Liver (tissue), 3 donors: ENCODE data around the gene GPR65.

Experiments
- ATF3 ChIP-seq: IDR thresholded peaks from 2 replicates; pipeline ENCODE4 v1.6.1; 2016; ENCODE audit warnings: antibody characterized with exemption
- EGR1 ChIP-seq, 2 donors: IDR thresholded peaks; 2 replicates each; pipeline ENCODE4 v1.6.1; 2016 to 2018; ENCODE audit warnings: antibody characterized with exemption in 2 of 2, low read depth in 2 of 2
- YY1 ChIP-seq: IDR thresholded peaks from 2 replicates; pipeline ENCODE4 v1.6.1; 2016; ENCODE audit warnings: antibody characterized with exemption, mild to moderate bottlenecking
- TF ChIP-seq, protein P1 (sequence below): fragments of 150-350 bp; IDR thresholded peaks from 2 replicates; pipeline ENCODE4 v1.5.1; 2017; ENCODE audit warnings: improper control_type of control experiment, low read depth, low read length; ENCODE audit not compliant: missing input control
- TF ChIP-seq, protein P2 (sequence below): IDR thresholded peaks from 2 replicates; pipeline ENCODE4 v1.6.1; 2016; ENCODE audit warnings: antibody characterized with exemption
- donor health status: healthy.
- donor health status: healthy.

DNA sequence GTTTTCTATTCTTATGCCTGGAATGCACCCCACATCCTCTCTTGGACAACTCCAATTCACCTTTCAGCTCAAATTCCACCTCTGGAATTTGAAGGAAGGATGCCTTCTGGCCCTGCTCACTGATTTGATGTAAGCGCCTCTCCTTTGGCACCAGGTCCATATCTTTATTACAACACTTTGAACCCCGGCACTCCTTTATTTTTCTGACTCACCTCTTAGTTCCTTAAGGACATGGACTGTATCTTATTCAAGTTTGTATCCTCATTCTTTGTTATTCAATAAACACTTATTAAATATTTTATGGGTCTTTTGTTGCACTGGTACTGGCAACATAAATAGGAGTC lies 15.0 kb upstream of the GPR65 start:
- TF ChIP-seq, protein P1, sequence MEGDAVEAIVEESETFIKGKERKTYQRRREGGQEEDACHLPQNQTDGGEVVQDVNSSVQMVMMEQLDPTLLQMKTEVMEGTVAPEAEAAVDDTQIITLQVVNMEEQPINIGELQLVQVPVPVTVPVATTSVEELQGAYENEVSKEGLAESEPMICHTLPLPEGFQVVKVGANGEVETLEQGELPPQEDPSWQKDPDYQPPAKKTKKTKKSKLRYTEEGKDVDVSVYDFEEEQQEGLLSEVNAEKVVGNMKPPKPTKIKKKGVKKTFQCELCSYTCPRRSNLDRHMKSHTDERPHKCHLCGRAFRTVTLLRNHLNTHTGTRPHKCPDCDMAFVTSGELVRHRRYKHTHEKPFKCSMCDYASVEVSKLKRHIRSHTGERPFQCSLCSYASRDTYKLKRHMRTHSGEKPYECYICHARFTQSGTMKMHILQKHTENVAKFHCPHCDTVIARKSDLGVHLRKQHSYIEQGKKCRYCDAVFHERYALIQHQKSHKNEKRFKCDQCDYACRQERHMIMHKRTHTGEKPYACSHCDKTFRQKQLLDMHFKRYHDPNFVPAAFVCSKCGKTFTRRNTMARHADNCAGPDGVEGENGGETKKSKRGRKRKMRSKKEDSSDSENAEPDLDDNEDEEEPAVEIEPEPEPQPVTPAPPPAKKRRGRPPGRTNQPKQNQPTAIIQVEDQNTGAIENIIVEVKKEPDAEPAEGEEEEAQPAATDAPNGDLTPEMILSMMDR, result no peak
- no peak for TF ChIP-seq EGR1 (IDR thresholded peaks at IDR 0.05; ENCODE audit: low read depth in 2 of 2)
- TF ChIP-seq ATF3, result no peak
- TF ChIP-seq, protein P2, sequence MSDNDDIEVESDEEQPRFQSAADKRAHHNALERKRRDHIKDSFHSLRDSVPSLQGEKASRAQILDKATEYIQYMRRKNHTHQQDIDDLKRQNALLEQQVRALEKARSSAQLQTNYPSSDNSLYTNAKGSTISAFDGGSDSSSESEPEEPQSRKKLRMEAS, result no peak
- no peak for TF ChIP-seq YY1
